HepG2 (cell line): ENCODE measurements around the gene PTGS2.
"Not testable (repeated sequence)": the region's sequence is repeated elsewhere in the genome, so short reads cannot be mapped to it uniquely, and the experiment has no call there.

Source experiments
- ASH2L ChIP-seq: fragments of 300-600, 200-600 bp; sonication (generic); IDR thresholded peaks from 2 replicates; pipeline ENCODE4 v1.7.0; 2017; ENCODE audit warnings: low read depth, mild to moderate bottlenecking, moderate library complexity, mixed read lengths, low read length; ENCODE audit not compliant: insufficient read length
- CTCF ChIP-seq: sonication (generic); formaldehyde crosslinking; IDR thresholded peaks from 2 replicates; pipeline ENCODE4 v1.5.0; 2020; ENCODE audit warnings: mild to moderate bottlenecking, missing genetic modification reagents, moderate library complexity
- IKZF1 ChIP-seq: fragments of 450-650 bp; IDR thresholded peaks from 2 replicates; pipeline ENCODE4 v1.7.1; 2016
- NCOA2 ChIP-seq: sonication (generic); formaldehyde crosslinking; IDR thresholded peaks from 2 replicates; pipeline ENCODE4 v1.8.0; 2022; ENCODE audit warnings: inconsistent platforms
- SMC3 ChIP-seq: IDR thresholded peaks from 2 replicates; pipeline ENCODE4 v1.6.1; 2011; ENCODE audit warnings: low read length, improper control_type of control experiment
- ZNF136 ChIP-seq: sonication (generic); formaldehyde crosslinking; IDR thresholded peaks from 2 replicates; pipeline ENCODE4 v1.8.1; 2022; ENCODE audit warnings: low read depth, mild to moderate bottlenecking, moderate library complexity, missing genetic modification reagents
- ZNF274 ChIP-seq: sonication (generic); formaldehyde crosslinking; IDR thresholded peaks from 2 replicates; pipeline ENCODE4 v1.5.1; 2020; ENCODE audit warnings: mild to moderate bottlenecking, missing genetic modification reagents

GRCh38 chr1:186637567-186637966 is 42.7 kb downstream of the PTGS2 start:
- not testable (repeated sequence) for TF ChIP-seq SMC3; ZNF274; CTCF (CRISPR knock-in tag); ZNF136 (CRISPR knock-in tag); IKZF1; NCOA2; ASH2L
